Endodermal cell (in vitro differentiated cells): ENCODE data around the gene TCEAL4. TPM values are rescaled to one million over a fixed set of nuclear protein-coding genes. Genes with fewer than 3 reads are reported as not detected.

ENCODE experiments used
- DNase-seq: peaks from one replicate; pipeline ENCODE4 v3.0.0-alpha.2; 2017
- H3K27ac ChIP-seq: 2 replicates; pipeline ENCODE4 v1.5.1; 2013; ENCODE audit warnings: mild to moderate bottlenecking, low read depth, low read length, moderate library complexity
- H3K27me3 ChIP-seq: 2 replicates; pipeline ENCODE4 v1.6.1; 2013; ENCODE audit warnings: mild to moderate bottlenecking, low read length, moderate library complexity; ENCODE audit not compliant: insufficient read depth, control insufficient read depth, poor library complexity, severe bottlenecking
- H3K36me3 ChIP-seq: 2 replicates; pipeline ENCODE4 v1.7.0; 2013; ENCODE audit warnings: mild to moderate bottlenecking, low read length, moderate library complexity; ENCODE audit not compliant: control insufficient read depth, insufficient read depth
- H3K4me1 ChIP-seq: one replicate; pipeline ENCODE4 v1.7.0; 2013; ENCODE audit warnings: low read length; ENCODE audit not compliant: control insufficient read depth, insufficient read depth
- H3K4me3 ChIP-seq: 2 replicates; pipeline ENCODE4 v1.5.1; 2013; ENCODE audit warnings: mild to moderate bottlenecking, low read length, moderate library complexity
- H3K9ac ChIP-seq: 2 replicates; pipeline ENCODE4 v1.6.1; 2013; ENCODE audit warnings: mild to moderate bottlenecking, low read length, moderate library complexity; ENCODE audit not compliant: poor library complexity, severe bottlenecking; ENCODE audit errors: extremely low read depth
- H3K9me3 ChIP-seq: 2 replicates; pipeline ENCODE4 v1.6.1; 2013; ENCODE audit warnings: mild to moderate bottlenecking, low read length, moderate library complexity; ENCODE audit not compliant: control insufficient read depth
- H3K27ac Mint-ChIP-seq: 2 replicates; pipeline ENCODE4 v1.8.0; 2020; ENCODE audit warnings: mixed read lengths
- H3K27me3 Mint-ChIP-seq: 2 replicates; pipeline ENCODE4 v1.8.0; 2021; ENCODE audit warnings: mild to moderate bottlenecking, mixed read lengths; ENCODE audit not compliant: insufficient read depth
- H3K36me3 Mint-ChIP-seq: 2 replicates; pipeline ENCODE4 v1.8.0; 2020; ENCODE audit warnings: low read depth, mixed read lengths
- H3K4me1 Mint-ChIP-seq: 2 replicates; pipeline ENCODE4 v1.8.0; 2020; ENCODE audit warnings: mixed read lengths
- H3K4me3 Mint-ChIP-seq: 2 replicates; pipeline ENCODE4 v1.8.0; 2020; ENCODE audit warnings: mild to moderate bottlenecking, moderate library complexity, mixed read lengths
- H3K9me3 Mint-ChIP-seq: 2 replicates; pipeline ENCODE4 v1.8.0; 2020; ENCODE audit warnings: mild to moderate bottlenecking, mixed read lengths
- CTCF ChIP-seq: fragments of 200-600 bp; sonication (generic); conservative IDR thresholded peaks from 2 replicates; pipeline ENCODE4 v1.5.0; 2021; ENCODE audit warnings: antibody characterized with exemption, mild to moderate bottlenecking
- WGBS, 2 experiments: methylation state at CpG; one replicate each; pipeline versions ENCODE4 v1.1.5 to v1.1.7; 2013; ENCODE audit warnings: missing lambda C conversion rate in 2 of 2, mixed read lengths in 1 of 2; ENCODE audit not compliant: insufficient coverage in 1 of 2, insufficient read length in 1 of 2; 5-methylcytosine and 5-hydroxymethylcytosine counted together
- total RNA-seq, 2 donors: library from RNA; stranded (reverse); fragmentation: NEBNext Ultra II Directional in 1 of 2; extraction: Animal tissue kit (Norgen Biotek cat#: 25700) in 1 of 2; gene quantifications; 2 replicates in 1 of 2; 3 replicates in 1 of 2; pipeline ENCODE4 v1.2.1, GENCODE V29; 2021

The TCEAL4 gene
- total RNA-seq, 2 donors from 2014 or later, result 72.7 to 88.8 TPM

GRCh38 chrX:103552236-103552635 is 33.1 kb upstream of the TCEAL4 start:
- DNase-seq, result no peak
- Histone ChIP-seq H3K36me3 (no peaks in the 10 kb centered on the region), H3K9me3 (no peaks in the 10 kb centered on the region), H3K27ac (no peak overlapping the region), H3K9ac (no peak overlapping the region), H3K27me3 (no peaks in the 10 kb centered on the region), H3K4me1 (no peaks in the 10 kb centered on the region), H3K4me3 (peak overlapping the region; percentile 60)
- H3K9me3 Mint-ChIP-seq, result no peaks in the 10 kb centered on the region
- TF ChIP-seq CTCF, result no peak
- H3K4me1 Mint-ChIP-seq, result peaks cover 21% of the 10 kb centered on the region
- H3K27me3 Mint-ChIP-seq, result peaks cover 6% of the 10 kb centered on the region
- 100% methylated on average over 1 of the region's 1 CpG; no CpG with 5 or more reads in 1 of the 2 experiments for WGBS, 2 experiments
- H3K4me3 Mint-ChIP-seq, result no peak overlapping the region
- H3K27ac Mint-ChIP-seq, result no peak overlapping the region
- no peaks in the 10 kb centered on the region for H3K36me3 Mint-ChIP-seq

DNA sequence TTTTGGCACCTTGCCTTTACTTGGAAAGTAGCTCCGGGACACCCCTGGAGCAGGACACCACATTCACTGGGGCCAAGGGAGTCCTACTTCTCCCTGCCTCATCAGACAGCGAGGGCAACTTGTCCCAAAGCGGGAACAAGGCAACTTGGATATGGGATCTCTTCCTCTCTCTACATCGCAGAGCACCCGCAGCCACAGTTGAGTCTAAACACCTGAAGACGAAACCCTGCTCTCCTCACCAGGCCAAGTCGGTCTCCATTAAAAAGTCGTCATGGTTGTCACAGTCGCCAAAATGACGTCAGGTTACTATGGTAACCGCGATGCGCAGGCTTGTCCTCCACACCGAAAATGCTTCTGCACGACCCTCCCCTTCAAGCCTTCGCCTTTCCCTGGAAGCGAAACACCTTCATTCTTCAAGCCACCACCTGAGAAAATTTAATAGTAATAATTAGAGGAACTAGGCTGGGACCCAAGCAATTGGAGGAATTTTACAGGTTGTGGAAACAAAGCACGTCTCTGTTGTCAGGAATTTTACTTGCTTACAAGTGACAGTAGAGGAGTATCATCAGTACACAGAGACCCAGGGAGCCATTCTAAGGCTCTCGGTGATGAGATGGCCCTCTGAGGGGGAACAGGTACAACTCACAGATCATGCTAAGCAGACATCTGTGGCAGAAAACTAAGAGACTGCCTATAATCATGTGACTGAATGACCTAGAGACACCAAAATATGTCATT is 30.5 kb upstream of the TCEAL4 start:
- peak overlapping the region; percentile 78 for H3K9ac ChIP-seq
- H3K9me3 ChIP-seq, result no peaks in the 10 kb centered on the region
- H3K36me3 ChIP-seq, result no peaks in the 10 kb centered on the region
- H3K4me1 ChIP-seq, result no peaks in the 10 kb centered on the region
- no peaks in the 10 kb centered on the region for H3K27me3 ChIP-seq
- Mint-ChIP-seq H3K27me3 (no peaks in the 10 kb centered on the region), H3K4me3 (peak overlapping the region; percentile 76), H3K36me3 (no peaks in the 10 kb centered on the region), H3K4me1 (peaks cover 32% of the 10 kb centered on the region), H3K27ac (peak overlapping the region; percentile 98), H3K9me3 (no peaks in the 10 kb centered on the region)
- peak; percentile 92 for DNase-seq
- no peak for TF ChIP-seq CTCF
- WGBS, 2 experiments, result 0 to 6% methylated on average over 5 to 17 of the region's 19 CpGs
- peak overlapping the region; percentile 85 for H3K4me3 ChIP-seq
- no peak overlapping the region for H3K27ac ChIP-seq

DNA sequence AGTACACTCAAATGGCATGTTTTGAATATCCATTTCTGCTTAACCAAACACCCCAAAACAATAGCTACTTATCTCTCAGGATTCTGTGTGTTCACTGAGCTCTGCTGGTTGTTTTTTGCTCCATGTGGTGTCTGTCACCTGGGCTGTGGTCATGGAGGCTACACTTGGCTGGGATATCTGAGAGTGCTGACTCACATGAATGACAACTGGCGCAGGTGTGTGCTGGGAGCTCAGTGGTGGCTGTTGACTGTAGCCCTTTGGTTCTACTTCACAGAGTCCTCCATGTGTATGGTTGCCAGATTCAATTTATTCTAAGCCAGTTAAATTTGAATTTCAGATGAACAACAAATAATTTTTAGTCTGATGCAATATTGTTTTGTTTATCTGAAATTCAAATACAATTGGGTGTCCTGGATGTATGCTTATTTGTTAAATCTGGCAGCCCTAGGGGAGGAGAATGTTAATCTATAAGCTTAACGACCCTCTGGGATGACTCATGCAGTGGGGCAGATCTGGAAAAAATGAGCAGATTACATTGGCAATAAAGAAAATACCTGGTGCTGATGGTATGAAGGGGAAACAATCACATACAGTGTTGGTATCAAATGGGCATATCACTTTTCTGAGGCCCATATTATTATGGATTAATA is 28.2 kb upstream of the TCEAL4 start:
- Histone ChIP-seq H3K9me3 (no peaks in the 10 kb centered on the region), H3K9ac (no peak overlapping the region), H3K27me3 (no peaks in the 10 kb centered on the region), H3K4me3 (no peak overlapping the region), H3K4me1 (no peaks in the 10 kb centered on the region), H3K36me3 (no peaks in the 10 kb centered on the region), H3K27ac (no peak overlapping the region)
- Mint-ChIP-seq H3K27ac (no peak overlapping the region), H3K27me3 (peaks cover 6% of the 10 kb centered on the region), H3K36me3 (no peaks in the 10 kb centered on the region), H3K4me1 (peaks cover 30% of the 10 kb centered on the region), H3K4me3 (no peak overlapping the region), H3K9me3 (no peaks in the 10 kb centered on the region)
- TF ChIP-seq CTCF, result no peak
- WGBS, 2 experiments, result 56% methylated on average over 2 of the region's 2 CpGs; no CpG with 5 or more reads in 1 of the 2 experiments
- DNase-seq, result peak; percentile 83
